ENCODE results near the gene PNMT. TPM values are rescaled to one million over a fixed set of nuclear protein-coding genes. Genes with fewer than 3 reads are reported as not detected.

PNMT gene
- total and polyA plus RNA-seq, 2 of the 13 experiments (the other 11 are each of a cell fraction or from before 2014, with no cell fraction given), result 0.25 TPM; not detected in 1

- TF ChIP-seq THAP11 (CRISPR knock-in tag; IDR thresholded peaks at IDR 0.05) (peak; percentile 64), PCBP1 (IDR thresholded peaks at IDR 0.05; ENCODE audit: borderline replicate concordance, low read depth, low read length) (no peak), SMAD1 (CRISPR knock-in tag; IDR thresholded peaks at IDR 0.05; ENCODE audit: borderline replicate concordance, low read depth) (no peak), SRF (IDR thresholded peaks at IDR 0.05; ENCODE audit: low read depth, low read length) (no peak), ZNF124 (CRISPR knock-in tag; IDR thresholded peaks at IDR 0.05) (peak; percentile 54; the same call in 1 of the 2 replicates), ZNF652 (CRISPR knock-in tag; IDR thresholded peaks at IDR 0.05; ENCODE audit: borderline replicate concordance, low read depth) (no peak), ZNF619 (CRISPR knock-in tag; IDR thresholded peaks at IDR 0.05) (no peak), ZNF788 (CRISPR knock-in tag; IDR thresholded peaks at IDR 0.05; ENCODE audit: borderline replicate concordance) (peak; percentile 94), SYNCRIP (IDR thresholded peaks at IDR 0.05; ENCODE audit: insufficient read depth, low read depth, low read length) (no peak), SAFB2 (CRISPR knock-in tag; IDR thresholded peaks at IDR 0.05; ENCODE audit: borderline replicate concordance, low read depth) (peak; percentile 80; the same call in 1 of the 2 replicates), RORA (CRISPR knock-in tag; IDR thresholded peaks at IDR 0.05) (no peak), ZNF143 (CRISPR knock-in tag; IDR thresholded peaks at IDR 0.05) (no peak), SP1 (IDR thresholded peaks at IDR 0.05) (no peak), SP1 (CRISPR knock-in tag; IDR thresholded peaks at IDR 0.05) (0 out of 2 replicates have a peak, but pooled peaks have one; percentile 26), ZNF878 (CRISPR knock-in tag; IDR thresholded peaks at IDR 0.05) (peak; percentile 39; the same call in 1 of the 2 replicates), ZNF205 (CRISPR knock-in tag; IDR thresholded peaks at IDR 0.05) (peak; percentile 81), ARID5B (CRISPR knock-in tag; IDR thresholded peaks at IDR 0.05) (peak; percentile 58), CSRNP2 (CRISPR knock-in tag; conservative IDR thresholded peaks at IDR 0.05; ENCODE audit: low read depth) (no peak), ERF (CRISPR knock-in tag; IDR thresholded peaks at IDR 0.05) (peak; percentile 32), NR2F2 (IDR thresholded peaks at IDR 0.05; ENCODE audit: borderline replicate concordance, low read depth) (no peak), ZNF713 (CRISPR knock-in tag; IDR thresholded peaks at IDR 0.05) (peak; percentile 85; the same call in 1 of the 2 replicates), ZNF234 (CRISPR knock-in tag; conservative IDR thresholded peaks at IDR 0.05) (no peak), ZNF10 (CRISPR knock-in tag; IDR thresholded peaks at IDR 0.05; ENCODE audit: borderline replicate concordance, low read depth) (no peak), HCFC1 (IDR thresholded peaks at IDR 0.05; ENCODE audit: low read depth, low read length) (no peak), ZNF614 (CRISPR knock-in tag; IDR thresholded peaks at IDR 0.05; ENCODE audit: borderline replicate concordance) (peak; percentile 77; the same call in 1 of the 2 replicates), PRMT3 (CRISPR knock-in tag; IDR thresholded peaks at IDR 0.05; ENCODE audit: borderline replicate concordance, low read depth) (peak; percentile 38; the same call in 1 of the 2 replicates)
Observed at GRCh38 chr17:39667945-39668924, at the start of gene PNMT (continued).
